Measurements from ENCODE around the gene SUSD4. TPM values are rescaled to one million over a fixed set of nuclear protein-coding genes. Genes with fewer than 3 reads are reported as not detected.

The SUSD4 gene
- total RNA-seq, 1 experiment from 2014 or later, result 3.5 TPM

DNA sequence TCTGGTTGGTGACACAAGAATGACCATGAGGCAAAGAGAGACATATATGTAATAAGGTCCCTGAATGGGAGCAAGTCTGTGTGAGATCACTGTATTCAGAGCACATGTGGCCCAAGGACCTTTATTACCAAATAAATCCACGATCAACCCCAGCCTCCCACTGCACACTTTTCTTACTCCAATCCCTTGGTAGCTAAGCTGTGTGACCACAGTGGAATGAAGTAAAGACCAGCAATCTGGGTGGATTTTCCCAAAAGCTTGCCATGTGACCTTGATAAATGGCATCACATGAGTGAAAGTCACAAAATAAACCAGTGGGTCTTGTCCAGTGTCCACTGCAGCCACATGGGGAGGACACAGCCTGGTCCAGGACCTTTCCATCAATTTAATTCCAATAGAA, 184.2 kb downstream of the SUSD4 start:
- H3K18ac ChIP-seq (ENCODE audit: insufficient read length, low read depth, low read length), result no peak overlapping the region
- no peak overlapping the region for H4K5ac ChIP-seq (ENCODE audit: insufficient read length, low read depth, low read length)
- peaks cover 42% of the 10 kb centered on the region for H3K27me3 Mint-ChIP-seq (ENCODE audit: low read depth)
- peaks cover 14 to 17% of the 10 kb centered on the region in 2 experiments for H3K4me1 Mint-ChIP-seq
- H3T11ph ChIP-seq (ENCODE audit: low read length), result no peak overlapping the region
- H3K4me2 ChIP-seq (ENCODE audit: insufficient read depth, insufficient read length, low read length), result no peak overlapping the region
- H3K27ac ChIP-seq (ENCODE audit: insufficient read length, low read depth, low read length), result no peak overlapping the region
- H2BK20ac ChIP-seq (ENCODE audit: low read depth, low read length, poor library complexity, severe bottlenecking), result no peak overlapping the region
- no peak overlapping the region for H4K91ac ChIP-seq (ENCODE audit: insufficient read length, low read depth, low read length)
- H3K23ac ChIP-seq (ENCODE audit: insufficient read length, low read depth, low read length), result no peak overlapping the region
- H3K4me1 ChIP-seq (ENCODE audit: insufficient read depth, low read length), result no peaks in the 10 kb centered on the region
- H3K9me3 ChIP-seq (ENCODE audit: control insufficient read depth, low read depth, low read length), result no peaks in the 10 kb centered on the region
- H3K23me2 ChIP-seq (ENCODE audit: insufficient read length, low read depth, low read length, poor library complexity, severe bottlenecking), result no peaks in the 10 kb centered on the region
- no peak overlapping the region for H3K4me3 Mint-ChIP-seq
- no peak overlapping the region for H3K56ac ChIP-seq (ENCODE audit: insufficient read length, low read depth, low read length)
- no peak overlapping the region for H2BK12ac ChIP-seq (ENCODE audit: insufficient read length, low read depth, low read length)
- H3K27ac Mint-ChIP-seq, result no peak overlapping the region; a peak in 1 of 7 replicates
- WGBS (ENCODE audit: extremely low coverage, insufficient read length, low lambda C conversion rate), result no CpG with 5 or more reads among the region's 1 CpG
- TF ChIP-seq, protein P1, sequence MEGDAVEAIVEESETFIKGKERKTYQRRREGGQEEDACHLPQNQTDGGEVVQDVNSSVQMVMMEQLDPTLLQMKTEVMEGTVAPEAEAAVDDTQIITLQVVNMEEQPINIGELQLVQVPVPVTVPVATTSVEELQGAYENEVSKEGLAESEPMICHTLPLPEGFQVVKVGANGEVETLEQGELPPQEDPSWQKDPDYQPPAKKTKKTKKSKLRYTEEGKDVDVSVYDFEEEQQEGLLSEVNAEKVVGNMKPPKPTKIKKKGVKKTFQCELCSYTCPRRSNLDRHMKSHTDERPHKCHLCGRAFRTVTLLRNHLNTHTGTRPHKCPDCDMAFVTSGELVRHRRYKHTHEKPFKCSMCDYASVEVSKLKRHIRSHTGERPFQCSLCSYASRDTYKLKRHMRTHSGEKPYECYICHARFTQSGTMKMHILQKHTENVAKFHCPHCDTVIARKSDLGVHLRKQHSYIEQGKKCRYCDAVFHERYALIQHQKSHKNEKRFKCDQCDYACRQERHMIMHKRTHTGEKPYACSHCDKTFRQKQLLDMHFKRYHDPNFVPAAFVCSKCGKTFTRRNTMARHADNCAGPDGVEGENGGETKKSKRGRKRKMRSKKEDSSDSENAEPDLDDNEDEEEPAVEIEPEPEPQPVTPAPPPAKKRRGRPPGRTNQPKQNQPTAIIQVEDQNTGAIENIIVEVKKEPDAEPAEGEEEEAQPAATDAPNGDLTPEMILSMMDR (conservative IDR thresholded peaks at IDR 0.05), result no peak
- no peak overlapping the region for H2AK5ac ChIP-seq (ENCODE audit: insufficient read length, low read length)
- peaks cover 0 to 4% (median 1%) of the 10 kb centered on the region in 3 experiments; a peak in 3 of 7 replicates for H3K36me3 Mint-ChIP-seq (ENCODE audit: insufficient read depth in 1 of 3, low read depth in 3 of 3)
- H3K4ac ChIP-seq (ENCODE audit: low read depth, low read length), result no peak overlapping the region
- H2BK5ac ChIP-seq (ENCODE audit: insufficient read length, low read length), result no peak overlapping the region
- H2AFZ ChIP-seq (ENCODE audit: low read length), result no peak overlapping the region
- H3K9me3 Mint-ChIP-seq, result peaks cover 2 to 5% of the 10 kb centered on the region in 2 experiments; a peak in 2 of 5 replicates
- H2BK120ac ChIP-seq (ENCODE audit: low read depth, low read length, poor library complexity, severe bottlenecking), result no peak overlapping the region
- no peak for DNase-seq
- no peak overlapping the region for H3K9ac ChIP-seq (ENCODE audit: extremely low read depth, insufficient read length, low read length)
- H2BK15ac ChIP-seq (ENCODE audit: low read depth, low read length), result no peak overlapping the region
- H3K14ac ChIP-seq (ENCODE audit: insufficient read depth, low read length), result no peak overlapping the region
- no peaks in the 10 kb centered on the region for H3K27me3 ChIP-seq (ENCODE audit: insufficient read depth, low read length)
- H3K79me1 ChIP-seq (ENCODE audit: insufficient read depth, low read depth, low read length, poor library complexity, severe bottlenecking), result no peaks in the 10 kb centered on the region
- H4K20me1 ChIP-seq (ENCODE audit: control insufficient read depth, insufficient read depth, insufficient read length), result no peaks in the 10 kb centered on the region
- H3K79me2 ChIP-seq (ENCODE audit: insufficient read depth, low read length), result no peaks in the 10 kb centered on the region
- no peak overlapping the region for H4K8ac ChIP-seq (replicated peaks; ENCODE audit: insufficient read length, low read depth, low read length)
